Sigmoid colon (tissue), 4 donors: ENCODE data around the gene SPATA31E1.

ENCODE experiments used
- EP300 ChIP-seq, 4 donors: sonication (generic); formaldehyde crosslinking; IDR thresholded peaks; one replicate each; pipeline ENCODE4 v1.6.1; 2017; ENCODE audit warnings: antibody characterized with exemption in 4 of 4
- POLR2A ChIP-seq, 2 donors: fragments of 450-650 bp; IDR thresholded peaks; one replicate each; pipeline ENCODE4 v1.6.1; 2016; ENCODE audit warnings: antibody characterized with exemption in 2 of 2, mild to moderate bottlenecking in 2 of 2, moderate library complexity in 2 of 2
- POLR2AphosphoS5 ChIP-seq, 4 donors: sonication (generic); formaldehyde crosslinking; IDR thresholded peaks; one replicate each; pipeline ENCODE4 v1.6.1; 2017; ENCODE audit warnings: antibody characterized with exemption in 4 of 4
- TF ChIP-seq, protein P1 (sequence below), 4 experiments: fragments of 450-650 bp in 3 of 4; fragments of 200-600 bp in 1 of 4; IDR thresholded peaks; one replicate each; pipeline ENCODE4 v1.5.1; 2016 to 2019; ENCODE audit warnings: antibody characterized with exemption in 4 of 4, mild to moderate bottlenecking in 3 of 4, moderate library complexity in 2 of 4

DNA sequence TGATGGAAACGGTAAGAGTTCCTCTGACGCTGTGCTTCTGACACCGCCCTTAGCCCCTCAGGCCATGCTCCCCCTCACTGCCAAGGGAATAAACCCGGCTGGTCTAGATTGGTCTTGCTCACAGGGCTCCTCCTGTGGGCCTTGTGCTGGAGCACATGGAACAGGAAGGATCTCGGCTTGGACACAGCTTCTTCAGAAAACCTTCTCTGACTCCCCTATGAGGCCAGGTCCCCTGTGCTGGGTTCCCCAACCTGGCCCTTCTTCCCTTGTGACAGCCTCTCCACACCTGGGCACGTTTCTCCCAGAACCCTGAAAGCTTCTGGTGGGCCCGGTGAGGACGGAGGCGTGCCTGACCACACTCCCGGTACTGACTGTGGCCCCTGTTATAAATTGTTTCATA is 8.2 kb downstream of the SPATA31E1 start:
- TF ChIP-seq, protein P1, sequence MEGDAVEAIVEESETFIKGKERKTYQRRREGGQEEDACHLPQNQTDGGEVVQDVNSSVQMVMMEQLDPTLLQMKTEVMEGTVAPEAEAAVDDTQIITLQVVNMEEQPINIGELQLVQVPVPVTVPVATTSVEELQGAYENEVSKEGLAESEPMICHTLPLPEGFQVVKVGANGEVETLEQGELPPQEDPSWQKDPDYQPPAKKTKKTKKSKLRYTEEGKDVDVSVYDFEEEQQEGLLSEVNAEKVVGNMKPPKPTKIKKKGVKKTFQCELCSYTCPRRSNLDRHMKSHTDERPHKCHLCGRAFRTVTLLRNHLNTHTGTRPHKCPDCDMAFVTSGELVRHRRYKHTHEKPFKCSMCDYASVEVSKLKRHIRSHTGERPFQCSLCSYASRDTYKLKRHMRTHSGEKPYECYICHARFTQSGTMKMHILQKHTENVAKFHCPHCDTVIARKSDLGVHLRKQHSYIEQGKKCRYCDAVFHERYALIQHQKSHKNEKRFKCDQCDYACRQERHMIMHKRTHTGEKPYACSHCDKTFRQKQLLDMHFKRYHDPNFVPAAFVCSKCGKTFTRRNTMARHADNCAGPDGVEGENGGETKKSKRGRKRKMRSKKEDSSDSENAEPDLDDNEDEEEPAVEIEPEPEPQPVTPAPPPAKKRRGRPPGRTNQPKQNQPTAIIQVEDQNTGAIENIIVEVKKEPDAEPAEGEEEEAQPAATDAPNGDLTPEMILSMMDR (IDR thresholded peaks at IDR 0.05), result no peak
- TF ChIP-seq POLR2A (IDR thresholded peaks at IDR 0.05), result no peak
- no peak for TF ChIP-seq POLR2AphosphoS5 (IDR thresholded peaks at IDR 0.05)
- no peak for TF ChIP-seq EP300 (IDR thresholded peaks at IDR 0.05)
